Measurements from ENCODE around the gene FARS2.

DNA sequence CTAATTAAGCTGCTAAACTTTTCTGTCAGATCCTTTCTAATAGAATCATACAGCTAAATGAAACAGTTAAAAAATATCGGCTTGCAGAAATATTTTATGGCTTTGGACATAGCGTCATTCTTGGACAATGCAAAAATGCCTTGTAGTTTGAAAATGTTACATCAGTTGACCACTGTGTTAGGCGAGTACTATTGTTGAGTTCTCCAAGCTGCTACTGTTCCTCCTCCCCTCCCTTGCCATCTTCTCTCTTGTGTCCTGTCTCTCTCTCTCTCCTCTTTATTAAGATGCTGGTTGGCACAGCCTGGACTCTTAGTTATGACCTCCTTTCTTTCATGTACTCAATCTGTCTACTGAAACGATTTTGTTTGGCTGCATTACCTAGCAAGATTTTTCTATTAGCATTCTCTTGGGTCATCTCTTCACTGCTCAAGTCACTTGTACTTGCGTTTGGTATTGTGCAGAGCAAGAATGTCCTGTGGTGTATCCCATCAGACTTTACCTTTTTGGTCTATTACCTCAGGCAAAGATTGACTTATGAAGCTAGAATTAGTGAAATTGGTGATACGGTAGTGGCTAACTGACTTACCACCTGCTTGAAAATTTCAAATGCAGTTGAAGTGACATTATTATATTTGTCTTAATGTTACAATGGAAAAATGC lies 127.9 kb downstream of the FARS2 start:
- TF ChIP-seq, protein P1, sequence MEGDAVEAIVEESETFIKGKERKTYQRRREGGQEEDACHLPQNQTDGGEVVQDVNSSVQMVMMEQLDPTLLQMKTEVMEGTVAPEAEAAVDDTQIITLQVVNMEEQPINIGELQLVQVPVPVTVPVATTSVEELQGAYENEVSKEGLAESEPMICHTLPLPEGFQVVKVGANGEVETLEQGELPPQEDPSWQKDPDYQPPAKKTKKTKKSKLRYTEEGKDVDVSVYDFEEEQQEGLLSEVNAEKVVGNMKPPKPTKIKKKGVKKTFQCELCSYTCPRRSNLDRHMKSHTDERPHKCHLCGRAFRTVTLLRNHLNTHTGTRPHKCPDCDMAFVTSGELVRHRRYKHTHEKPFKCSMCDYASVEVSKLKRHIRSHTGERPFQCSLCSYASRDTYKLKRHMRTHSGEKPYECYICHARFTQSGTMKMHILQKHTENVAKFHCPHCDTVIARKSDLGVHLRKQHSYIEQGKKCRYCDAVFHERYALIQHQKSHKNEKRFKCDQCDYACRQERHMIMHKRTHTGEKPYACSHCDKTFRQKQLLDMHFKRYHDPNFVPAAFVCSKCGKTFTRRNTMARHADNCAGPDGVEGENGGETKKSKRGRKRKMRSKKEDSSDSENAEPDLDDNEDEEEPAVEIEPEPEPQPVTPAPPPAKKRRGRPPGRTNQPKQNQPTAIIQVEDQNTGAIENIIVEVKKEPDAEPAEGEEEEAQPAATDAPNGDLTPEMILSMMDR (IDR thresholded peaks at IDR 0.05): no peak
- TF ChIP-seq POLR2A (IDR thresholded peaks at IDR 0.05): no peak

Data from esophagus squamous epithelium (tissue), 4 donors.